H1 (cell line): ENCODE measurements around the gene CASD1. TPM values are rescaled to one million over a fixed set of nuclear protein-coding genes. Genes with fewer than 3 reads are reported as not detected.
A peak's percentile ranks its signal among the peaks of the same experiment; 100 is the strongest.

Source experiments
- CTCF ChIA-PET: fragments of 300-600 bp; sonication (Branson Sonifier 250); formaldehyde crosslinking; loops from one replicate; lab custom pipeline; 2021; ENCODE audit not compliant: partially characterized antibody; lab: Charles Lee
- POLR2A ChIA-PET: fragments of 300-600 bp; sonication (Branson Sonifier 250); formaldehyde crosslinking; loops from one replicate; lab custom pipeline; 2021; ENCODE audit warnings: inconsistent platforms; ENCODE audit not compliant: partially characterized antibody; lab: Charles Lee
- DNase-seq, 2 experiments: peaks; one replicate each; pipeline versions ENCODE4 v3.0.0 to v3.0.0-alpha.2; 2010 to 2022; ENCODE audit warnings: low spot score in 2 of 2, low read depth in 1 of 2, mixed read lengths in 1 of 2
- FAIRE-seq: peaks from 2 replicates; lab custom pipeline; 2011; peaks lifted over from hg19 to GRCh38; lab: Jason Lieb, UNC
- H2AFZ ChIP-seq: 2 replicates; pipeline ENCODE4 v1.8.1; 2012; ENCODE audit warnings: low read length, inconsistent platforms
- H2AK5ac ChIP-seq: 2 replicates; pipeline ENCODE4 v1.6.1; 2013; ENCODE audit warnings: low read depth, low read length
- H2BK120ac ChIP-seq: replicated peaks from 2 replicates; pipeline ENCODE3; 2013; ENCODE audit warnings: low read depth, low read length, inconsistent platforms
- H2BK12ac ChIP-seq: 2 replicates; pipeline ENCODE4 v1.6.1; 2013; ENCODE audit warnings: low read depth, low read length
- H2BK15ac ChIP-seq: 2 replicates; pipeline ENCODE4 v1.6.1; 2013; ENCODE audit warnings: low read length
- H2BK20ac ChIP-seq: 2 replicates; pipeline ENCODE4 v1.6.1; 2013; ENCODE audit warnings: low read length
- H2BK5ac ChIP-seq: 2 replicates; pipeline ENCODE4 v1.6.1; 2013; ENCODE audit warnings: low read depth, low read length
- H3K14ac ChIP-seq: 2 replicates; pipeline ENCODE4 v1.6.1; 2013; ENCODE audit warnings: inconsistent platforms; ENCODE audit not compliant: insufficient read length
- H3K18ac ChIP-seq: 2 replicates; pipeline ENCODE4 v1.6.1; 2013; ENCODE audit warnings: low read length; ENCODE audit errors: extremely low read depth
- H3K23ac ChIP-seq: 2 replicates; pipeline ENCODE4 v1.6.1; 2013; ENCODE audit warnings: inconsistent platforms; ENCODE audit not compliant: insufficient read length
- H3K23me2 ChIP-seq: 2 replicates; pipeline ENCODE4 v1.6.1; 2013; ENCODE audit warnings: low read depth, low read length
- H3K27ac ChIP-seq: 2 replicates; pipeline ENCODE4 v1.6.1; 2011; ENCODE audit warnings: low read depth, low read length, inconsistent platforms
- H3K27me3 ChIP-seq, 4 experiments: replicated peaks in 1 of 4; 1 replicate in 1 of 4; 2 replicates in 3 of 4; pipeline versions ENCODE4 v1.6.1 to v1.8.1; 2011 to 2013; ENCODE audit warnings: low read length in 3 of 4, mild to moderate bottlenecking in 3 of 4, inconsistent platforms in 2 of 4, mixed read lengths in 2 of 4, moderate library complexity in 1 of 4; ENCODE audit not compliant: control insufficient read depth in 3 of 4, insufficient read depth in 3 of 4; ENCODE audit errors: extremely low read depth in 1 of 4
- H3K36me3 ChIP-seq, 4 experiments: 2 replicates each; pipeline versions ENCODE4 v1.6.1 to v1.8.1; 2011 to 2013; ENCODE audit warnings: mild to moderate bottlenecking in 4 of 4, low read length in 3 of 4, moderate library complexity in 2 of 4, control low read depth in 1 of 4, inconsistent platforms in 1 of 4; ENCODE audit not compliant: insufficient read depth in 4 of 4, control insufficient read depth in 2 of 4
- H3K4ac ChIP-seq: replicated peaks from 2 replicates; pipeline ENCODE3; 2013; ENCODE audit warnings: low read length, low read depth, mixed read lengths, inconsistent platforms; ENCODE audit not compliant: insufficient read length
- H3K4me1 ChIP-seq, 4 experiments: replicated peaks in 1 of 4; 1 replicate in 1 of 4; 2 replicates in 3 of 4; pipeline versions ENCODE4 v1.6.1 to v1.8.1; 2011 to 2013; ENCODE audit warnings: low read length in 3 of 4, inconsistent platforms in 2 of 4, mixed read lengths in 1 of 4; ENCODE audit not compliant: insufficient read depth in 4 of 4, control insufficient read depth in 3 of 4
- H3K4me2 ChIP-seq, 2 experiments: 2 replicates each; pipeline versions ENCODE4 v1.6.1 to v1.8.1; 2011 to 2013; ENCODE audit warnings: low read depth in 2 of 2, low read length in 2 of 2, control low read depth in 1 of 2, inconsistent platforms in 1 of 2, mild to moderate bottlenecking in 1 of 2; ENCODE audit not compliant: insufficient read depth in 1 of 2
- H3K4me3 ChIP-seq, 4 experiments: fragments of 200-600, 300-600 bp in 1 of 4; sonication (generic), shearing (Covaris generic), sonication (Bioruptor Twin) in 1 of 4; 2 replicates each; pipeline versions ENCODE4 v1.5.1 to v1.8.1; 2011 to 2016; ENCODE audit warnings: low read length in 4 of 4, low read depth in 3 of 4, control low read depth in 2 of 4, inconsistent platforms in 2 of 4, mild to moderate bottlenecking in 2 of 4, mixed read lengths in 1 of 4, moderate library complexity in 1 of 4; ENCODE audit not compliant: insufficient read depth in 2 of 4; ENCODE audit errors: extremely low read depth in 1 of 4
- H3K56ac ChIP-seq: replicated peaks from 2 replicates; pipeline ENCODE3; 2013; ENCODE audit warnings: low read depth, mild to moderate bottlenecking, mixed read lengths, low read length, inconsistent platforms; ENCODE audit not compliant: insufficient read length
- H3K79me1 ChIP-seq: 2 replicates; pipeline ENCODE4 v1.6.1; 2013; ENCODE audit warnings: low read depth, low read length, control low read depth
- H3K79me2 ChIP-seq, 2 experiments: 2 replicates each; pipeline versions ENCODE4 v1.6.1 to v1.8.1; 2012 to 2013; ENCODE audit warnings: low read length in 2 of 2, mild to moderate bottlenecking in 2 of 2, inconsistent platforms in 1 of 2; ENCODE audit not compliant: insufficient read depth in 2 of 2, control insufficient read depth in 1 of 2
- H3K9ac ChIP-seq, 4 experiments: replicated peaks in 1 of 4; 1 replicate in 1 of 4; 2 replicates in 3 of 4; pipeline versions ENCODE4 v1.6.1 to v1.8.1; 2011 to 2013; ENCODE audit warnings: low read depth in 3 of 4, low read length in 3 of 4, control low read depth in 2 of 4, mild to moderate bottlenecking in 2 of 4, moderate library complexity in 2 of 4, inconsistent platforms in 1 of 4; ENCODE audit errors: extremely low read depth in 1 of 4
- H3K9me3 ChIP-seq, 2 experiments: 2 replicates each; pipeline versions ENCODE4 v1.6.1 to v1.8.1; 2012 to 2013; ENCODE audit warnings: mild to moderate bottlenecking in 2 of 2, moderate library complexity in 2 of 2, control low read depth in 1 of 2, inconsistent platforms in 1 of 2, low read depth in 1 of 2, low read length in 1 of 2, mixed read lengths in 1 of 2; ENCODE audit not compliant: insufficient read depth in 2 of 2
- H4K20me1 ChIP-seq, 2 experiments: replicated peaks in 1 of 2; 2 replicates each; pipeline versions ENCODE3 to v1.8.1; 2011 to 2013; ENCODE audit warnings: inconsistent platforms in 2 of 2, low read length in 2 of 2, mild to moderate bottlenecking in 1 of 2; ENCODE audit not compliant: insufficient read depth in 2 of 2, control insufficient read depth in 1 of 2
- H4K5ac ChIP-seq: 2 replicates; pipeline ENCODE4 v1.6.1; 2013; ENCODE audit warnings: low read length, low read depth, mixed read lengths, inconsistent platforms; ENCODE audit not compliant: insufficient read length
- H4K8ac ChIP-seq: 2 replicates; pipeline ENCODE4 v1.8.0; 2013; ENCODE audit warnings: mild to moderate bottlenecking, moderate library complexity, low read length, inconsistent platforms; ENCODE audit not compliant: insufficient read depth; ENCODE audit errors: extremely low read depth
- H4K91ac ChIP-seq: replicated peaks from 2 replicates; pipeline ENCODE3; 2013; ENCODE audit warnings: low read length, mixed read lengths, inconsistent platforms; ENCODE audit not compliant: insufficient read length
- BACH1 ChIP-seq: IDR thresholded peaks from 2 replicates; pipeline ENCODE4 v1.6.1; 2012; ENCODE audit warnings: low read length, improper control_type of control experiment
- BCL11A ChIP-seq, 2 experiments: IDR thresholded peaks; one replicate each; pipeline ENCODE4 v1.6.1; 2011; ENCODE audit warnings: low read depth in 2 of 2, low read length in 2 of 2, mild to moderate bottlenecking in 2 of 2
- BRCA1 ChIP-seq: IDR thresholded peaks from 2 replicates; pipeline ENCODE4 v1.6.1; 2012; ENCODE audit warnings: low read depth, low read length, improper control_type of control experiment
- CBX5 ChIP-seq: fragments of 300-800, 300-1000 bp; sonication (generic); IDR thresholded peaks from 2 replicates; pipeline ENCODE4 v1.7.1; 2016; ENCODE audit warnings: antibody characterized with exemption, low read length, low read depth
- CBX8 ChIP-seq: fragments of 300-800, 300-1000 bp; sonication (generic); IDR thresholded peaks from 2 replicates; pipeline ENCODE4 v1.7.1; 2016; ENCODE audit warnings: low read depth, low read length, borderline replicate concordance
- CHD1 ChIP-seq: IDR thresholded peaks from 2 replicates; pipeline ENCODE4 v1.6.1; 2012; ENCODE audit warnings: low read depth, low read length, improper control_type of control experiment
- EZH2 ChIP-seq: fragments of 200-600 bp; sonication (generic); IDR thresholded peaks from 2 replicates; pipeline ENCODE4 v1.7.1; 2012; ENCODE audit warnings: low read depth, mild to moderate bottlenecking, moderate library complexity, low read length, inconsistent platforms; ENCODE audit not compliant: severe bottlenecking
- SP2 ChIP-seq: IDR thresholded peaks from 2 replicates; pipeline ENCODE4 v1.6.1; 2012; ENCODE audit warnings: mild to moderate bottlenecking, low read length, inconsistent platforms
- SP4 ChIP-seq: IDR thresholded peaks from 2 replicates; pipeline ENCODE4 v1.6.1; 2012; ENCODE audit warnings: low read length, inconsistent platforms
- SRF ChIP-seq: IDR thresholded peaks from 2 replicates; pipeline ENCODE4 v1.6.1; 2011; ENCODE audit warnings: mild to moderate bottlenecking, low read depth, low read length, moderate library complexity
- polyA plus RNA-seq, 7 experiments: library from polyadenylated mRNA; depleted of rRNA in 3 of 7; stranded (reverse) in 5 of 7; unstranded in 2 of 7; fragments of >200 nt in 5 of 7; fragments of 200-250 nt in 2 of 7; gene quantifications; 1 replicate in 5 of 7; 2 replicates in 1 of 7; 4 replicates in 1 of 7; pipeline versions ENCODE4 v1.2.1 to v1.2.3, GENCODE V29; 2011 to 2013; ENCODE audit warnings: missing spikeins in 2 of 7, mixed read lengths in 2 of 7
- total RNA-seq: library from RNA; stranded (reverse); fragmentation: NEBNext Ultra II Directional; extraction: Animal tissue kit (Norgen Biotek cat#: 25700); gene quantifications from 2 replicates; pipeline ENCODE4 v1.2.1, GENCODE V29; 2021

CASD1 gene
- total and polyA plus RNA-seq, 2 of the 8 experiments (the other 6 are each of a cell fraction or from before 2014, with no cell fraction given): 14.2 to 18.8 TPM

- peak overlapping the region in 1 of 4 experiments; percentile 92; a peak in 2 of 8 replicates for H3K4me3 ChIP-seq
- no peak overlapping the region for H2BK20ac ChIP-seq
- no peak overlapping the region for H4K8ac ChIP-seq
- no peak overlapping the region for H2AFZ ChIP-seq
- peak overlapping the region; percentile 43 to 69; a peak in 2 of 4 replicates for H3K4me2 ChIP-seq
- H3K9ac ChIP-seq: no peak overlapping the region
- H3K36me3 ChIP-seq: no peaks in the 10 kb centered on the region
- no peak overlapping the region for H3K56ac ChIP-seq
- H2BK5ac ChIP-seq: no peak overlapping the region
- H4K20me1 ChIP-seq: peaks cover 0 to 3% of the 10 kb centered on the region in 2 experiments
- no peak overlapping the region for H3K27ac ChIP-seq
- POLR2A ChIA-PET: interaction anchor here (1.4 kb wide), 1 partner anchor 11 kb away, joined by 4 read pairs; no protein-coding TSS in a partner anchor
- H4K91ac ChIP-seq: no peak overlapping the region
- no peak overlapping the region for H2BK15ac ChIP-seq
- H4K5ac ChIP-seq: no peak overlapping the region
- H3K14ac ChIP-seq: no peak overlapping the region
- no peak overlapping the region for H2BK120ac ChIP-seq
- DNase-seq: no peak
- no peak overlapping the region for H3K23ac ChIP-seq
- no peaks in the 10 kb centered on the region for H3K27me3 ChIP-seq
- TF ChIP-seq CBX8 (no peak), SP4 (no peak), BCL11A (IDR thresholded peaks at IDR 0.05; ENCODE audit: low read depth in 2 of 2, low read length in 2 of 2) (no peak), BRCA1 (no peak), BACH1 (no peak), SRF (no peak), CBX5 (no peak), SP2 (no peak), CHD1 (no peak), EZH2 (no peak)
- H2BK12ac ChIP-seq: no peak overlapping the region
- no peak for FAIRE-seq
- no peak overlapping the region for H3K4ac ChIP-seq
- H2AK5ac ChIP-seq: no peak overlapping the region
- peaks cover 0 to 64% of the 10 kb centered on the region in 2 experiments; a peak in 3 of 4 replicates for H3K79me2 ChIP-seq
- peaks cover 1 to 11% (median 6%) of the 10 kb centered on the region in 4 experiments for H3K4me1 ChIP-seq
- H3K18ac ChIP-seq: no peak overlapping the region
- peaks cover 5% of the 10 kb centered on the region; the same call in 1 of the 2 replicates for H3K23me2 ChIP-seq
- H3K9me3 ChIP-seq: no peaks in the 10 kb centered on the region
- no peaks in the 10 kb centered on the region for H3K79me1 ChIP-seq
- CTCF ChIA-PET: interaction anchor here (1.1 to 1.2 kb wide), 3 partner anchors 62 to 965 kb away, joined by 3 to 6 read pairs (median 4); partner anchors contain the start of gene SGCE
These were observed 2.1 kb downstream of the CASD1 start for GRCh38 chr7:94511718-94512117.
